ENCODE data around the gene MIB1.
"Not testable (repeated sequence)": the region's sequence is repeated elsewhere in the genome, so short reads cannot be mapped to it uniquely, and the experiment has no call there.

GRCh38 chr18:21707130-21707529, 33.5 kb upstream of the MIB1 start:
- TF ChIP-seq, protein P1, sequence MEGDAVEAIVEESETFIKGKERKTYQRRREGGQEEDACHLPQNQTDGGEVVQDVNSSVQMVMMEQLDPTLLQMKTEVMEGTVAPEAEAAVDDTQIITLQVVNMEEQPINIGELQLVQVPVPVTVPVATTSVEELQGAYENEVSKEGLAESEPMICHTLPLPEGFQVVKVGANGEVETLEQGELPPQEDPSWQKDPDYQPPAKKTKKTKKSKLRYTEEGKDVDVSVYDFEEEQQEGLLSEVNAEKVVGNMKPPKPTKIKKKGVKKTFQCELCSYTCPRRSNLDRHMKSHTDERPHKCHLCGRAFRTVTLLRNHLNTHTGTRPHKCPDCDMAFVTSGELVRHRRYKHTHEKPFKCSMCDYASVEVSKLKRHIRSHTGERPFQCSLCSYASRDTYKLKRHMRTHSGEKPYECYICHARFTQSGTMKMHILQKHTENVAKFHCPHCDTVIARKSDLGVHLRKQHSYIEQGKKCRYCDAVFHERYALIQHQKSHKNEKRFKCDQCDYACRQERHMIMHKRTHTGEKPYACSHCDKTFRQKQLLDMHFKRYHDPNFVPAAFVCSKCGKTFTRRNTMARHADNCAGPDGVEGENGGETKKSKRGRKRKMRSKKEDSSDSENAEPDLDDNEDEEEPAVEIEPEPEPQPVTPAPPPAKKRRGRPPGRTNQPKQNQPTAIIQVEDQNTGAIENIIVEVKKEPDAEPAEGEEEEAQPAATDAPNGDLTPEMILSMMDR (conservative IDR thresholded peaks at IDR 0.05) = not testable (repeated sequence)
- not testable (repeated sequence) for TF ChIP-seq ZFX (IDR thresholded peaks at IDR 0.05)
